Calu3 (cell line): ENCODE data around the gene ZC3H7B. TPM values are rescaled to one million over a fixed set of nuclear protein-coding genes. Genes with fewer than 3 reads are reported as not detected.

ENCODE experiments used
- BruUV-seq: library from RNA; stranded (reverse); fragments of 400-500 nt; replicated peaks from 2 replicates; lab custom pipeline; 2021; lab: Mats Ljungman, UMichigan
- CTCF ChIA-PET: fragments of 300-600 bp; sonication (Branson Sonifier 250); formaldehyde crosslinking; loops from one replicate; lab custom pipeline; 2022; ENCODE audit warnings: antibody characterized with exemption; lab: Charles Lee
- DNase-seq: peaks from one replicate; pipeline ENCODE4 v3.0.0; 2022
- H3K27ac Mint-ChIP-seq: one replicate; pipeline ENCODE4 v1.8.0; 2022; ENCODE audit warnings: mixed read lengths; ENCODE audit not compliant: unreplicated experiment
- H3K27me3 Mint-ChIP-seq: one replicate; pipeline ENCODE4 v1.8.0; 2022; ENCODE audit warnings: mixed read lengths; ENCODE audit not compliant: unreplicated experiment
- H3K36me3 Mint-ChIP-seq: one replicate; pipeline ENCODE4 v1.8.0; 2022; ENCODE audit warnings: mild to moderate bottlenecking, moderate library complexity, mixed read lengths; ENCODE audit not compliant: insufficient read depth, unreplicated experiment
- H3K4me1 Mint-ChIP-seq: one replicate; pipeline ENCODE4 v1.8.0; 2022; ENCODE audit warnings: mild to moderate bottlenecking, low read depth, mixed read lengths; ENCODE audit not compliant: unreplicated experiment
- H3K4me3 Mint-ChIP-seq: one replicate; pipeline ENCODE4 v1.8.0; 2022; ENCODE audit warnings: mild to moderate bottlenecking, low read depth, moderate library complexity, mixed read lengths; ENCODE audit not compliant: unreplicated experiment
- H3K9me3 Mint-ChIP-seq: one replicate; pipeline ENCODE4 v1.8.0; 2022; ENCODE audit warnings: low read depth, mixed read lengths; ENCODE audit not compliant: unreplicated experiment
- intact Hi-C: fragments of 100-400 bp; cut with micrococcal nuclease; formaldehyde crosslinking; loops from one replicate; pipeline ENCODE4 v1.10.0; 2022; ENCODE audit not compliant: unreplicated experiment
- total RNA-seq: library from RNA; stranded (reverse); gene quantifications from 2 replicates; pipeline ENCODE4 v1.2.3, GENCODE V29; 2022
- TF ChIP-seq, protein P1 (sequence below): fragments of 200-600 bp; IDR thresholded peaks from one replicate; pipeline ENCODE4 v1.8.0; 2022; ENCODE audit warnings: antibody characterized with exemption; ENCODE audit not compliant: unreplicated experiment

The ZC3H7B gene
- total RNA-seq, 1 experiment from 2014 or later: 53.5 TPM

DNA sequence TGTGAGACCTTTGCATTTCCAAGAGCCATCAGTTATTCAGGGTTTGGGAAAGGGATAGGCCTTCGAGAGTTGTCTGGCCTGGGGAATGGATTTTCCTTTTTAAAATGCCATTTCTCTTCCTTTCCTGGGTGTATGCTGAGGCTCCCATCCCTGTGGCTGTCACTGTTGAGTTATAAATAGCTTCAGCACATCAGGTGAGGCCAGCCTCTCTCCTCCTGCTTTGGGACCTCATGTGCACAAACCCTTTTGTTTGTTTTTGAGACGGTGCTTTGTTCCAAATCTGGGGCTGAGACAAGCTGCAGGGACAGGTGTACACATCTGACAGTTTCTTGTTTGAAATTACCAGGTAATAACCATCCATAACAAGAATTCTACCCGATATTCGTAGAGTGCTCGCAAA lies 81.8 kb downstream of the ZC3H7B start:
- Mint-ChIP-seq H3K27me3 (no peaks in the 10 kb centered on the region), H3K27ac (no peak overlapping the region), H3K36me3 (peaks cover 26% of the 10 kb centered on the region), H3K4me3 (no peak overlapping the region), H3K4me1 (peaks cover 8% of the 10 kb centered on the region), H3K9me3 (no peaks in the 10 kb centered on the region)
- no TSS peak for BruUV-seq
- CTCF ChIA-PET: no interaction called here
- DNase-seq: no peak
- TF ChIP-seq, protein P1, sequence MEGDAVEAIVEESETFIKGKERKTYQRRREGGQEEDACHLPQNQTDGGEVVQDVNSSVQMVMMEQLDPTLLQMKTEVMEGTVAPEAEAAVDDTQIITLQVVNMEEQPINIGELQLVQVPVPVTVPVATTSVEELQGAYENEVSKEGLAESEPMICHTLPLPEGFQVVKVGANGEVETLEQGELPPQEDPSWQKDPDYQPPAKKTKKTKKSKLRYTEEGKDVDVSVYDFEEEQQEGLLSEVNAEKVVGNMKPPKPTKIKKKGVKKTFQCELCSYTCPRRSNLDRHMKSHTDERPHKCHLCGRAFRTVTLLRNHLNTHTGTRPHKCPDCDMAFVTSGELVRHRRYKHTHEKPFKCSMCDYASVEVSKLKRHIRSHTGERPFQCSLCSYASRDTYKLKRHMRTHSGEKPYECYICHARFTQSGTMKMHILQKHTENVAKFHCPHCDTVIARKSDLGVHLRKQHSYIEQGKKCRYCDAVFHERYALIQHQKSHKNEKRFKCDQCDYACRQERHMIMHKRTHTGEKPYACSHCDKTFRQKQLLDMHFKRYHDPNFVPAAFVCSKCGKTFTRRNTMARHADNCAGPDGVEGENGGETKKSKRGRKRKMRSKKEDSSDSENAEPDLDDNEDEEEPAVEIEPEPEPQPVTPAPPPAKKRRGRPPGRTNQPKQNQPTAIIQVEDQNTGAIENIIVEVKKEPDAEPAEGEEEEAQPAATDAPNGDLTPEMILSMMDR: no peak
- intact Hi-C loops: no loop called here

DNA sequence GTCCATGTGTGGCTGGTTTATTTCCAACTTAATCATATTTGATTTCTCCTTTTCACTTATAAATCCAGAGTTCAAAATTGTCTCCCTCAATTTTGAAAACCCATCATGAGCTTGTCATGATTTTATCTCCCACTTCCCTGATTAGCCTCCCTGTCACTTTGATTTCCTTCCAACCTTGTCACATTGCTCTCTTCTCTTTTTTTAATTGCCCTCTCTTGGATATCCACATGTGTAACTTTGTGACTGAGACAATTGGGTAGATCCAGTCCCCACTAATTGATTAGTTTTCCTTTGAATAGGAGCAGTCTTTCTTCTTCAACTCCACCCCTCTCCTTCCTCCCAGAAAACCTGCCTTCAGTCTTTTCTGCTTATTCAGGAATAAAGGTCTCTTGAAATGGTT lies 82.8 kb downstream of the ZC3H7B start:
- Mint-ChIP-seq H3K4me3 (no peak overlapping the region), H3K9me3 (no peaks in the 10 kb centered on the region), H3K27ac (no peak overlapping the region), H3K27me3 (no peaks in the 10 kb centered on the region), H3K4me1 (peaks cover 8% of the 10 kb centered on the region), H3K36me3 (peaks cover 26% of the 10 kb centered on the region)
- CTCF ChIA-PET: no interaction called here
- TF ChIP-seq, protein P1: no peak
- no peak for DNase-seq
- intact Hi-C loops: no loop called here
- BruUV-seq: no TSS peak

DNA sequence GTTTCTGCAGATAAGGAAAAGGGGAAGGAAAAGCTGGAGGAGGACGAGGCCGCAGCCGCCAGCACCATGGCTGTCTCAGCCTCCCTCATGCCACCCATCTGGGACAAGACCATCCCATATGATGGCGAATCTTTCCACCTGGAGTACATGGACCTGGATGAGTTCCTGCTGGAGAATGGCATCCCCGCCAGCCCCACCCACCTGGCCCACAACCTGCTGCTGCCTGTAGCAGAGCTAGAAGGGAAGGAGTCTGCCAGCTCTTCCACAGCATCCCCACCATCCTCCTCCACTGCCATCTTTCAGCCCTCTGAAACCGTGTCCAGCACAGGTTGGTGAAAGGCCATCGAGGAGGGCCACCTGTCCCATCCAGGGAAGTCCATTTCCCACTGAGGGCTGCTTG lies 86.0 kb downstream of the ZC3H7B start:
- no peaks in the 10 kb centered on the region for H3K4me1 Mint-ChIP-seq
- no peak for DNase-seq
- H3K9me3 Mint-ChIP-seq: no peaks in the 10 kb centered on the region
- no peak overlapping the region for H3K4me3 Mint-ChIP-seq
- peaks cover 3% of the 10 kb centered on the region for H3K36me3 Mint-ChIP-seq
- CTCF ChIA-PET: no interaction called here
- intact Hi-C loops: no loop called here
- H3K27ac Mint-ChIP-seq: no peak overlapping the region
- no peaks in the 10 kb centered on the region for H3K27me3 Mint-ChIP-seq
- no TSS peak for BruUV-seq
- TF ChIP-seq, protein P1: no peak

DNA sequence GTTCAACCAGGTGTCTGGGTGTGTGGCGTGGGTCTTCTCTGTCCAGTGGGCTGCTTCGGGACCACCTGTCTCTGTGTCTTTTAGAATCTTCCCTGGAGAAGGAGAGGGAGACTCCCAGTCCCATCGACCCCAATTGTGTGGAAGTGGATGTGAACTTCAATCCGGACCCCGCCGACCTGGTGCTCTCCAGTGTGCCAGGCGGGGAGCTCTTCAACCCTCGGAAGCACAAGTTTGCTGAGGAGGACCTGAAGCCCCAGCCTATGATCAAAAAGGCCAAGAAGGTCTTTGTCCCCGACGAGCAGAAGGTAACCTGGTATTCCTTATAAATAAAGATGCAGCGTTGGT lies 92.7 kb downstream of the ZC3H7B start:
- H3K9me3 Mint-ChIP-seq: no peaks in the 10 kb centered on the region
- H3K36me3 Mint-ChIP-seq: no peaks in the 10 kb centered on the region
- no peak for DNase-seq
- CTCF ChIA-PET: no interaction called here
- no peak overlapping the region for H3K4me3 Mint-ChIP-seq
- intact Hi-C loops: no loop called here
- no peaks in the 10 kb centered on the region for H3K27me3 Mint-ChIP-seq
- no TSS peak for BruUV-seq
- no peaks in the 10 kb centered on the region for H3K4me1 Mint-ChIP-seq
- no peak overlapping the region for H3K27ac Mint-ChIP-seq
- TF ChIP-seq, protein P1: no peak
